Lower leg skin (tissue), 4 donors: ENCODE measurements around the gene TMEM154. TPM values are rescaled to one million over a fixed set of nuclear protein-coding genes. Genes with fewer than 3 reads are reported as not detected.

Experiments used
- DNase-seq, 2 donors: peaks; one replicate each; pipeline ENCODE4 v3.0.0-alpha.2; 2019; ENCODE audit warnings: low spot score in 2 of 2
- H3K4me3 ChIP-seq: fragments of 200-600 bp; sonication (generic); 2 replicates; pipeline ENCODE4 v1.5.1; 2017; ENCODE audit warnings: mild to moderate bottlenecking, low read depth; ENCODE audit not compliant: poor library complexity, severe bottlenecking
- POLR2A ChIP-seq, 2 donors: fragments of 450-650 bp; IDR thresholded peaks; one replicate each; pipeline ENCODE4 v1.6.1; 2016 to 2017; ENCODE audit warnings: antibody characterized with exemption in 2 of 2, mild to moderate bottlenecking in 1 of 2, moderate library complexity in 1 of 2
- WGBS, 2 donors: methylation state at CpG; one replicate each; pipeline ENCODE4 v1.1.5; 2018; 5-methylcytosine and 5-hydroxymethylcytosine counted together
- intact Hi-C: fragments of 100-400 bp; cut with DNase I; formaldehyde crosslinking; loops from one replicate; pipeline ENCODE4 v1.15.0; 2023; ENCODE audit warnings: low total_unique reads
- total RNA-seq, 4 donors: library from RNA; depleted of rRNA; stranded (reverse); fragments of >200 nt; gene quantifications; one replicate each; pipeline ENCODE4 v1.1.0, GENCODE V29; 2016
- TF ChIP-seq, protein P1 (sequence below), 3 donors: fragments of 450-650 bp; IDR thresholded peaks; one replicate each; pipeline ENCODE4 v1.5.1; 2016; ENCODE audit warnings: antibody characterized with exemption in 3 of 3, mild to moderate bottlenecking in 3 of 3, moderate library complexity in 2 of 3

Gene TMEM154
- total RNA-seq, 4 donors from 2014 or later: 73.1 to 139 (median 97.5) TPM

DNA sequence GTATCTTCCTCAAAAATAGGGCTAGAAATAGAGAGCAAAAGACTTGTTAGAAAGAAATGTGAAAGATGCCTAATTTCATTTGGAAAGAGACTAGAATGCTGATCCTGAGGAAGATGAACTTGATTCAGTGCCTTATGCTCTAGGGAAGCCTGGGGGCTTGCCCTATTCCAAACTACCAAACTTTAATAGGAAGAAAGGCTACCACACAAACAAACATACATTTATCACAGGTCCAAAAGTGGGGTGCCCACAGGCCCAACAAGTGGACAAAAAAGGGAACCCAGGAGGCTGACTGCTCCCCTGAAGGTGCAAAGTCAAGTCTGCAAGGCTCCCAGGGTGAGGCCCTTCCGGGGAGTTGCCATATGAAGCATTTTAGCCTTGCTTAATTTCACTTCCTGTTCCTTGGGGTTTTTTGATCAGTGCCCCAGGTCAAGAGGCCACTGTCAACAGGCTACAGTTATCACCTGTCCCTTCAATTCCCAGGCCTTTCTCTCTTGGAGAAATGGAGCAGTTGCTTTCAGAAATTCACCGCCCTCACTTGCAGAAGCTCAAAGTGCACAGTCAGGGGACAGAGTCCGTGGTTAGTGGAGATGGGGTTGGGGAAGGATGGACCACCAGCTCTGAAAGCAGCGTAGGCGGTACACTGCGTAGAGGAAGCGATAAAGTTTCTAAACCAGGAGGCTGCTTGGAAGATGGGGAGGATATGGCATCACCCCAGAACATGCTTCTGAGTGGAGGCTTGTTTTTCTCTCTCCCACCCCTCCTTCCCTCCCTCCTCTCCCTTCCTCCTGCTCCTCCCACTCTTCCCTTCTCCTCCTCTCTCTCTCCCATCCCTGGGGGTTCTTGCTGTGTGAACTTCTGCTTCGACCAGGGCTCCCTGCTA lies 36.4 kb downstream of the TMEM154 start:
- DNase-seq: no peak
- no peak for TF ChIP-seq POLR2A (IDR thresholded peaks at IDR 0.05)
- TF ChIP-seq, protein P1, sequence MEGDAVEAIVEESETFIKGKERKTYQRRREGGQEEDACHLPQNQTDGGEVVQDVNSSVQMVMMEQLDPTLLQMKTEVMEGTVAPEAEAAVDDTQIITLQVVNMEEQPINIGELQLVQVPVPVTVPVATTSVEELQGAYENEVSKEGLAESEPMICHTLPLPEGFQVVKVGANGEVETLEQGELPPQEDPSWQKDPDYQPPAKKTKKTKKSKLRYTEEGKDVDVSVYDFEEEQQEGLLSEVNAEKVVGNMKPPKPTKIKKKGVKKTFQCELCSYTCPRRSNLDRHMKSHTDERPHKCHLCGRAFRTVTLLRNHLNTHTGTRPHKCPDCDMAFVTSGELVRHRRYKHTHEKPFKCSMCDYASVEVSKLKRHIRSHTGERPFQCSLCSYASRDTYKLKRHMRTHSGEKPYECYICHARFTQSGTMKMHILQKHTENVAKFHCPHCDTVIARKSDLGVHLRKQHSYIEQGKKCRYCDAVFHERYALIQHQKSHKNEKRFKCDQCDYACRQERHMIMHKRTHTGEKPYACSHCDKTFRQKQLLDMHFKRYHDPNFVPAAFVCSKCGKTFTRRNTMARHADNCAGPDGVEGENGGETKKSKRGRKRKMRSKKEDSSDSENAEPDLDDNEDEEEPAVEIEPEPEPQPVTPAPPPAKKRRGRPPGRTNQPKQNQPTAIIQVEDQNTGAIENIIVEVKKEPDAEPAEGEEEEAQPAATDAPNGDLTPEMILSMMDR (IDR thresholded peaks at IDR 0.05): no peak
- 68 to 75% methylated on average over 8 of the region's 8 CpGs for WGBS, 2 donors
- no peak overlapping the region for H3K4me3 ChIP-seq
- intact Hi-C loops: loop anchor here (10.0 kb wide), 1 partner anchor 149 kb away; no protein-coding TSS in a partner anchor

DNA sequence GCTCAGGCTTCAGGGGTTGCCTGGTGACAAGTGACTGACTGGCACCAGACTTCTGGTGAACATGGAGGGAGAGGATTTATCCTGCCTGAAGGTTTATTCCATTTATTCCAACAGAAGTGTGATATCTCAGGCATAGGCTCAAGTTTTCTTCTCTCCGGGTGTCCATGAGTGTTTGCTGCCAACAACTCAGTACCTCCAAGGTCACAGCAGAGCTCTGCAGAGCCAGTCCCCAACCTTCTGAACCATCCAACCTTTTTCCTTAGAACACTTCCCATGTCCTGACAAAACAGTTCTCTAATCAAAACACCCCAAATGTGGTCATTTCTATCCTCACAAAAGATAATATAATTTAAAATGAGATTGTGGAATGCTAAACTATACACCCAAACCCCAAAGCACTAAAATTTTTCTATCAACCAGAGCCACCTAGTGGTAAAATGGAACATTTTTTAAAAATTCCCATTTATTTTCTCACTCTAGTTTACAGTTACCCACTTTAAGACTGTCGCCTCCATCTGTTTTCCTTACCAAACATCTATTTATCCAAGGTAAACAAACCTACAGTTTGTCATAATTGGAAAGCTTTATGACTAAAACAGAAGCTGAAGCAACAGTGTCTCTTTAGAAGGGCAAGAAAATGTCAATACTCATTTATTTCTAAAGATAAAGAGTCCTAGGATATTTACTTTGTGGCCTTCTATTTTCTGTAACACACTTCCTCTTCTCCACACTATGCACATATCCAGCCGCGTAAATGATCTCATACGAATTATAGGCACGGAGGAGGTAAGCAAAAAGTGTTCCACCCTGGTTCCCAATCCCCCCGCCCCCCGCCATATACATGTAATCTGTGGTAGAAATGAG lies 39.5 kb downstream of the TMEM154 start:
- intact Hi-C loops: loop anchor here (10.0 kb wide), 1 partner anchor 145 kb away; no protein-coding TSS in a partner anchor

DNA sequence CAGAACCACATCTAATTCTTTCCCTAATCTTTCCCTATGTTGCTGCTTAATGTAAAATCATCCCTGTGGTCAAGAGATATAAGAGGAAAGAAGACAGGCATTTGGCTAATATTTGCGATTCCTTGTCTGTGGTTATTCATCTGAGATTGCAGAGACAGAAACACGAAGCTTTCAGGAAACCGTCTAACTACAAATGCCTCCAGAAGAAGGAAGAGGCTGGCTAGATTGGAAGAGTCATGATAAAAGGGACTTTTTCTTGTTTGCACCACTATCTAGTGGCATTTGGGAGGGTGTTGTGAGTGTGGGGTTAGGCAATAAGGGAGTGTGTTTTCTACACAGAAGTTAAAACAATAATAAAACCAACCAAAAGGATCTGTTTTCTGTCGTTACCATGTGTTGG lies 43.9 kb downstream of the TMEM154 start:
- intact Hi-C loops: no loop called here
- 79 to 85% methylated on average over 4 of the region's 4 CpGs for WGBS, 2 donors
- no peak for DNase-seq
- no peak for TF ChIP-seq POLR2A (IDR thresholded peaks at IDR 0.05)
- TF ChIP-seq, protein P1 (IDR thresholded peaks at IDR 0.05): no peak
- H3K4me3 ChIP-seq: no peak overlapping the region

More for the DNA sequence above, 39.5 kb downstream of the TMEM154 start:
- no peak for DNase-seq
- TF ChIP-seq, protein P1 (IDR thresholded peaks at IDR 0.05): no peak
- TF ChIP-seq POLR2A (IDR thresholded peaks at IDR 0.05): no peak
- 56 to 61% methylated on average over 8 of the region's 8 CpGs for WGBS, 2 donors
- no peak overlapping the region for H3K4me3 ChIP-seq

DNA sequence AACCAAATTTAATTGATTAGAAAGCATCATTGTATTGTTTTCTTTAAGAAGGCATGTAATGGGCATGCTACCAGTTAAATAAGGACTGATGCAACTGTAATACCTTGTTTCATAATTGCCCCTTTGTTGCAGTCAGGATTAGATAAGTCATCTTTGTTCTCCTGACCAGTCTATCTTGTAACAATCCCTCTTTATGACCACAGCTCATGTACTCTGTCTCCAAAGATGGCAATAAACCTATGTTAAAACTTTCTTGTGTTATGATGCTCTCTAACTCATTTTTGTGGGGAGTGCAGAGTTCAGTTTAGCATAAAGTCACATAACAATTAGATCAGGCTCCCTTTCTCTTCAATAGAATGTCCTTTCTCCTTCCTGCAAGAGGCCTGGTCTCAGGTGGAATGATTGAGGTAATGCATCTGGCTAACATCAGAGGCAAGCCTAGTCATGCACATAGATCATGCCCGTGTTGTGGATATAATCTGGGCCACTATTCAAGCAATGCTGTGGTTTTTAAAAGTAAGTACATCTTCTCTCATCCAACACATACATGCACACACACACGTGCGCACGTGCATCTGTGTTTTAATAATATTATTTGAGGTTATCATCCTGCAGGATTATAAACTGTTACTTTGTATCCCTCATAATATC lies 45.6 kb downstream of the TMEM154 start:
- intact Hi-C loops: no loop called here
- 48 to 57% methylated on average over 4 of the region's 4 CpGs for WGBS, 2 donors
- no peak overlapping the region for H3K4me3 ChIP-seq
- DNase-seq: no peak
- TF ChIP-seq, protein P1 (IDR thresholded peaks at IDR 0.05): no peak
- no peak for TF ChIP-seq POLR2A (IDR thresholded peaks at IDR 0.05)

DNA sequence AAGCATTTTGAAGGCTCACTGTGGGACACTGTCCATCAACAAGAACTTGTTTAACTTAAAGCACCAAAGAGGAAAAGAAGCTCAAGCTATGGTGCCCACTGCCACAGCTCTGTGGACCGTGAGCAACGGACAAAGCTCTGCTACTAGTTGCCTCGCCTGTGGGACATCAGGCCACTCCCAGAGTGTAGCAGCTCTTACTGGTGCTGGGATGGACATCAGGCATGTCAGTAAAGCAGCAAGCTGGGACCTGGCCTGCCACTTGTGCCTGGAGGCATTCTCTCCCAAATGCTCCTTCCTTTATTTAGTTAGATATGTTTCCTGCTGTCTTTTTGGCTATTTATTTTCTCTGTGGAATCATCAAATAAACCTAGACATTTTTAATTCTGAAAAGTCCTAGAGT lies 46.7 kb downstream of the TMEM154 start:
- 45 to 49% methylated on average over 3 of the region's 3 CpGs for WGBS, 2 donors
- intact Hi-C loops: no loop called here
- TF ChIP-seq, protein P1 (IDR thresholded peaks at IDR 0.05): no peak
- no peak for TF ChIP-seq POLR2A (IDR thresholded peaks at IDR 0.05)
- H3K4me3 ChIP-seq: no peak overlapping the region
- no peak for DNase-seq
